Measurements from ENCODE around the gene GPHN.

DNA sequence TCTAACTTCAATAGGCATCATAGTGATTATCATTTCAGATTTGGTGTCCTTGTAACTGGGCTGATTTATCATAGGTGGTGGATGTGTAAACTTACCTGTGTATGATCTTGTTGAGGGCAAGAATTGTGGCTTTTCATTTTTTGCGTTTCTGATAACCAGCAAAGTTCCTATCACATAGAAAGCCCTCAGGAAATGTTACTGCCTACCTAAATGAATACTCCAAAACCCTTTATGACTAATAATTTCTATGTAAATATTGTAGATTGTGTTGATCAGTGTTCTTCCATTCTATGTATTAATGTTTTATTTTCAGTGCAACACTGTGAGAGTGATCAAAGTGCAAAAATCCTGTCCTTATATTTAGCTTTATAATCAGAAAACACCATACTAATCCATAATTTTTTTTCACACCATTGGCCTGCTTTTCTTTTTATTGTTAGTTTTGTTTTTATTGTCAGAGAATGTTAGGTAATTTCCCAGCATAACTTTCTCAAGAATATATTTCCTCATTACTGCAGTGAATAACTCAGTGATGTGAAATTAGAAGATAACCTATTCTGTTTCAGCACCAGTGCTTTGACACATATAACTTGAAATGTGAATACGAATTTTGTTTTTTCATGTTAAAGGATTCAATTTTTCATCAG, 94.1 kb downstream of the GPHN start:
- TF ChIP-seq, protein P1, sequence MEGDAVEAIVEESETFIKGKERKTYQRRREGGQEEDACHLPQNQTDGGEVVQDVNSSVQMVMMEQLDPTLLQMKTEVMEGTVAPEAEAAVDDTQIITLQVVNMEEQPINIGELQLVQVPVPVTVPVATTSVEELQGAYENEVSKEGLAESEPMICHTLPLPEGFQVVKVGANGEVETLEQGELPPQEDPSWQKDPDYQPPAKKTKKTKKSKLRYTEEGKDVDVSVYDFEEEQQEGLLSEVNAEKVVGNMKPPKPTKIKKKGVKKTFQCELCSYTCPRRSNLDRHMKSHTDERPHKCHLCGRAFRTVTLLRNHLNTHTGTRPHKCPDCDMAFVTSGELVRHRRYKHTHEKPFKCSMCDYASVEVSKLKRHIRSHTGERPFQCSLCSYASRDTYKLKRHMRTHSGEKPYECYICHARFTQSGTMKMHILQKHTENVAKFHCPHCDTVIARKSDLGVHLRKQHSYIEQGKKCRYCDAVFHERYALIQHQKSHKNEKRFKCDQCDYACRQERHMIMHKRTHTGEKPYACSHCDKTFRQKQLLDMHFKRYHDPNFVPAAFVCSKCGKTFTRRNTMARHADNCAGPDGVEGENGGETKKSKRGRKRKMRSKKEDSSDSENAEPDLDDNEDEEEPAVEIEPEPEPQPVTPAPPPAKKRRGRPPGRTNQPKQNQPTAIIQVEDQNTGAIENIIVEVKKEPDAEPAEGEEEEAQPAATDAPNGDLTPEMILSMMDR (IDR thresholded peaks at IDR 0.05), result no peak
- TF ChIP-seq POLR2A (IDR thresholded peaks at IDR 0.05; ENCODE audit: low read depth) (no peak), POLR2AphosphoS5 (IDR thresholded peaks at IDR 0.05) (no peak), EP300 (IDR thresholded peaks at IDR 0.05) (no peak)

Data from esophagus muscularis mucosa (tissue), 4 donors.